MM.1S (cell line): ENCODE measurements around the gene EPHX1.

Experiments used
- DNase-seq: peaks from one replicate; pipeline ENCODE4 v3.0.0-alpha.2; 2015
- H2AFZ ChIP-seq: fragments of 300-600 bp; sonication (generic); 2 replicates; pipeline ENCODE4 v1.6.0; 2016; ENCODE audit warnings: antibody characterized with exemption, low read length
- H3F3A ChIP-seq: fragments of 300-600 bp; sonication (generic); 2 replicates; pipeline ENCODE4 v1.6.1; 2016; ENCODE audit warnings: mild to moderate bottlenecking, antibody characterized with exemption, low read length, moderate library complexity, mixed read lengths; ENCODE audit not compliant: insufficient read depth
- H3K27ac ChIP-seq: fragments of 300-600 bp; sonication (generic); 2 replicates; pipeline ENCODE4 v1.5.1; 2016; ENCODE audit warnings: mild to moderate bottlenecking, low read length
- H3K27me3 ChIP-seq: fragments of 300-600 bp; sonication (generic); replicated peaks from 2 replicates; pipeline ENCODE4 v1.6.0; 2016; ENCODE audit warnings: low read length; ENCODE audit not compliant: insufficient read depth
- H3K36me3 ChIP-seq: fragments of 300-600 bp; sonication (generic); replicated peaks from 2 replicates; pipeline ENCODE4 v1.6.1; 2016; ENCODE audit warnings: mild to moderate bottlenecking, low read length, mixed read lengths; ENCODE audit not compliant: insufficient read depth
- H3K4me1 ChIP-seq: fragments of 300-600 bp; sonication (generic); 2 replicates; pipeline ENCODE4 v1.6.1; 2016; ENCODE audit warnings: low read length, mixed read lengths
- H3K4me2 ChIP-seq: fragments of 300-600 bp; sonication (generic); 2 replicates; pipeline ENCODE4 v1.6.0; 2016; ENCODE audit warnings: low read depth, low read length
- H3K4me3 ChIP-seq: fragments of 300-600 bp; sonication (generic); 2 replicates; pipeline ENCODE4 v1.5.1; 2016; ENCODE audit warnings: low read length, mixed read lengths
- H3K79me2 ChIP-seq: fragments of 300-600 bp; sonication (generic); 2 replicates; pipeline ENCODE4 v1.6.1; 2016; ENCODE audit warnings: mixed run types, low read length, mixed read lengths
- H3K9ac ChIP-seq: fragments of 300-600 bp; sonication (generic); 2 replicates; pipeline ENCODE4 v1.6.1; 2016; ENCODE audit warnings: low read length, mixed read lengths
- H3K9me2 ChIP-seq: fragments of 300-600 bp; sonication (generic); replicated peaks from 2 replicates; pipeline ENCODE4 v1.6.1; 2016; ENCODE audit warnings: mild to moderate bottlenecking, low read length, mixed read lengths; ENCODE audit not compliant: insufficient read depth
- H3K9me3 ChIP-seq: fragments of 300-600 bp; sonication (generic); replicated peaks from 2 replicates; pipeline ENCODE4 v1.6.1; 2016; ENCODE audit warnings: mild to moderate bottlenecking, low read length, mixed read lengths; ENCODE audit not compliant: insufficient read depth
- H4K20me1 ChIP-seq: fragments of 300-600 bp; sonication (generic); 2 replicates; pipeline ENCODE4 v1.6.1; 2016; ENCODE audit warnings: mild to moderate bottlenecking, low read length, moderate library complexity, mixed read lengths; ENCODE audit not compliant: insufficient read depth
- CTCF ChIP-seq: fragments of 300-600 bp; sonication (generic); IDR thresholded peaks from 2 replicates; pipeline ENCODE4 v1.5.1; 2016; ENCODE audit warnings: antibody characterized with exemption, low read length, mixed read lengths
- EZH2 ChIP-seq: fragments of 300-600 bp; sonication (generic); optimal IDR thresholded peaks from 2 replicates; pipeline ENCODE3; 2017; ENCODE audit warnings: low read depth, mild to moderate bottlenecking, antibody characterized with exemption, low read length, mixed read lengths
- EZH2phosphoT487 ChIP-seq: fragments of 300-600 bp; sonication (generic); IDR thresholded peaks from 2 replicates; pipeline ENCODE4 v1.6.1; 2018; ENCODE audit warnings: antibody characterized with exemption, low read length

EPHX1 gene

GRCh38 chr1:225866981-225867380 is 57.1 kb downstream of the EPHX1 start:
- no peak for DNase-seq
- Histone ChIP-seq H3K9ac (no peak overlapping the region), H3K79me2 (peaks cover 83% of the 10 kb centered on the region), H4K20me1 (no peaks in the 10 kb centered on the region), H3K4me2 (no peak overlapping the region), H3K27ac (no peak overlapping the region), H3K9me2 (no peaks in the 10 kb centered on the region), H3K4me1 (no peaks in the 10 kb centered on the region), H3K27me3 (no peaks in the 10 kb centered on the region), H3K9me3 (no peaks in the 10 kb centered on the region), H2AFZ (no peak overlapping the region), H3F3A (no peaks in the 10 kb centered on the region), H3K4me3 (no peak overlapping the region), H3K36me3 (peaks cover 44% of the 10 kb centered on the region)
- TF ChIP-seq EZH2phosphoT487 = no peak
- no peak for TF ChIP-seq EZH2
- TF ChIP-seq CTCF = no peak

- no peaks in the 10 kb centered on the region for H3K4me1 ChIP-seq
- H3K9me3 ChIP-seq = no peaks in the 10 kb centered on the region
- no peak for TF ChIP-seq CTCF
- no peak for TF ChIP-seq EZH2
- TF ChIP-seq EZH2phosphoT487 = no peak
- peaks cover 81% of the 10 kb centered on the region for H3K79me2 ChIP-seq
- no peak for DNase-seq
- no peaks in the 10 kb centered on the region for H3K9me2 ChIP-seq
- H3K36me3 ChIP-seq = peaks cover 49% of the 10 kb centered on the region
- H3K27ac ChIP-seq = no peak overlapping the region
- no peak overlapping the region for H3K4me2 ChIP-seq
- no peak overlapping the region for H3K9ac ChIP-seq
- H3K27me3 ChIP-seq = no peaks in the 10 kb centered on the region
- no peaks in the 10 kb centered on the region for H3F3A ChIP-seq
- no peak overlapping the region for H2AFZ ChIP-seq
- H3K4me3 ChIP-seq = no peak overlapping the region
- H4K20me1 ChIP-seq = no peaks in the 10 kb centered on the region
These were observed 58.9 kb downstream of the EPHX1 start for GRCh38 chr1:225868631-225869330.

GRCh38 chr1:225870911-225871310 is 61.0 kb downstream of the EPHX1 start:
- Histone ChIP-seq H3K9me3 (no peaks in the 10 kb centered on the region), H3K4me3 (no peak overlapping the region), H4K20me1 (no peaks in the 10 kb centered on the region), H2AFZ (no peak overlapping the region), H3K27ac (no peak overlapping the region), H3F3A (no peaks in the 10 kb centered on the region), H3K4me1 (peaks cover 9% of the 10 kb centered on the region), H3K27me3 (no peaks in the 10 kb centered on the region), H3K9ac (no peak overlapping the region), H3K36me3 (peaks cover 47% of the 10 kb centered on the region), H3K4me2 (no peak overlapping the region), H3K9me2 (no peaks in the 10 kb centered on the region), H3K79me2 (peaks cover 84% of the 10 kb centered on the region)
- DNase-seq = no peak
- TF ChIP-seq EZH2 = no peak
- TF ChIP-seq EZH2phosphoT487 = no peak
- no peak for TF ChIP-seq CTCF
